NB4 (cell line): ENCODE data around the gene PDE4B.
A peak's percentile ranks its signal among the peaks of the same experiment; 100 is the strongest.

ENCODE experiments used
- DNase-seq: peaks from one replicate; pipeline ENCODE4 v3.0.0; 2010; ENCODE audit warnings: low read depth
- H3K4me3 ChIP-seq: one replicate; pipeline ENCODE4 v1.5.1; 2011; ENCODE audit warnings: mild to moderate bottlenecking, low read depth, low read length, moderate library complexity
- CTCF ChIP-seq: IDR thresholded peaks from one replicate; pipeline ENCODE4 v1.5.1; 2012; ENCODE audit warnings: low read depth, low read length
- MYC ChIP-seq: IDR thresholded peaks from 2 replicates; pipeline ENCODE4 v1.6.1; 2011; ENCODE audit warnings: low read depth, low read length
- POLR2A ChIP-seq: IDR thresholded peaks from 2 replicates; pipeline ENCODE4 v1.6.1; 2011; ENCODE audit warnings: mild to moderate bottlenecking; ENCODE audit not compliant: insufficient read length; ENCODE audit errors: extremely low read depth
- TF ChIP-seq, protein P1 (sequence below): IDR thresholded peaks from 2 replicates; pipeline ENCODE4 v1.6.1; 2011; ENCODE audit warnings: low read depth, low read length

The PDE4B gene

DNA sequence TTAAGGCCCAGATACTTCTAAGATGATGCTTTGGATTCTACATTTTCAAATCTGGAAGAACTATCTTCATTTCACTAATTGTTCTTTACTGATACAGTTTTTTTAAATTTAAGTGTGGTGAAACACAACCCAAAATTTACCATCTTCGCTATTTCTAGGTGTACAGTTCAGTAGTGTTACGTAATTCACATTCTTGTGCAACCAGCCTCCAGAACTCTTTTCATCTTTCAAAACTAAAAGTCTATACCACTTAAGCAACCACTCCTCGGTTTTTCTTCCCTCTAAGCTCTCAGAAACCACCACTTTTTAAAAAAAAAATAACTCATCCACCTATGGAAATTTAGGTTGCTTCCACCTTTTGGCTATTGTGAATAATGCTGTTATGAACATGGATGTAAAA is 220.7 kb downstream of the PDE4B start:
- TF ChIP-seq, protein P1, sequence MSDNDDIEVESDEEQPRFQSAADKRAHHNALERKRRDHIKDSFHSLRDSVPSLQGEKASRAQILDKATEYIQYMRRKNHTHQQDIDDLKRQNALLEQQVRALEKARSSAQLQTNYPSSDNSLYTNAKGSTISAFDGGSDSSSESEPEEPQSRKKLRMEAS: no peak
- no peak for TF ChIP-seq MYC
- no peak for TF ChIP-seq POLR2A
- no peak for TF ChIP-seq CTCF
- DNase-seq: peak; percentile 29

DNA sequence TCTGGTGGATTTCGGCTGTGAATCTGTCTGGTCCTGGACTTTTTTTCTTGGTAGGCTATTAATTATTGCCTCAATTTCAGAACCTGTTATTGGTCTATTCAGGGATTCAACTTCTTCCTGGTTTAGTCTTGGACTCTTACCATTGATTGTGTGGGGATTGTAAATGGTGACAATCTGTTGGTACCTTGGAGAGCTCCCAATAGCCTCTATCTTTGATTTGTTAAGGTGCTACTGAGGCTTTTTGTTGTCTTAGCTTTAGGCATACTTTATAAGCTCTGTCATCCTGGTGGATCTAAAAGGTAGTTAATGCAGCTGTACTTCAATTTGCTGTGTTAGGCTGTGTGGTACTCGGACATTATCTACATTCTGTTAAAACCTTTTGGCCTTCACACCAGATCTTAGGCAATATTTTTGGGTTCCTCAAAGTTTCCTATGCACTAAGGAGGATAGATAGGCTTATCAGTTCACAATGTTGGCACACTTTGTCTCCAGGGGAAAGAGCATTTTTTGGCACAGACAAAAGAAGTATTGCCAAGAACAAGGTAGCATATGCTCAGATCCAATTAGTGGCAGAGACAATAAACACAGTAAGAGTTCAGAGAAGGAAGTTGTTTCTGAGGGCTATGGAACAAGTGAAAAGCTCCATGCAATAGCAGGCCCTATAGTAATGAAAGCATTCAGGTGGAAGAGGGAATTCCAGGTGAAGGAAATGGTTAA is 230.4 kb downstream of the PDE4B start:
- TF ChIP-seq, protein P1: no peak
- TF ChIP-seq MYC (no peak), CTCF (no peak), POLR2A (no peak)
- DNase-seq: peak; percentile 14
- H3K4me3 ChIP-seq: no peak overlapping the region

More for the DNA sequence above, 220.7 kb downstream of the PDE4B start:
- no peak overlapping the region for H3K4me3 ChIP-seq

GRCh38 chr1:66025188-66025587 is 232.5 kb downstream of the PDE4B start:
- H3K4me3 ChIP-seq: no peak overlapping the region
- TF ChIP-seq MYC (no peak), CTCF (no peak), POLR2A (no peak)
- TF ChIP-seq, protein P1: no peak
- no peak for DNase-seq

- TF ChIP-seq MYC (no peak), CTCF (no peak), POLR2A (no peak)
- TF ChIP-seq, protein P1: no peak
- no peak for DNase-seq
- no peak overlapping the region for H3K4me3 ChIP-seq
Observed at GRCh38 chr1:66028035-66028434, 235.3 kb downstream of the PDE4B start.

DNA sequence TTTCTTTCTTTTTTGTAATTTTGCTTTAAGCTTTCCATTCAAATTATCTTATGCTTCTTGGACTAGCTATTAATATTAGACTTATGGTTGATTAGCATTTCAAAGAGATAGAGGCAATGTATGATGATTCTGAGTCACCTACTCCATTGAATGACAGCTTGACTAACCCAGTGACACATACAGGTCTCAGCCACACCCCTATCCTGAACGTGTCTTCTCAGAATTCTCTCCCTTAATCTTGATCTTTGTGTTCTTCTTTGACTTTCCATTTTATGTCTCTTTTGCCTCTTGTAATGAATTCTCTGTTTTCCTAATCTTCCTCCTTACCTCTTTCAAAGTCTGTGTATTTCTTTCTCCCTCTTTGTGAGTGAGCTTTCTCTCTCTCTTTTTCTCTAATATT is 241.1 kb downstream of the PDE4B start:
- DNase-seq: no peak
- TF ChIP-seq POLR2A: no peak
- TF ChIP-seq, protein P1: no peak
- no peak overlapping the region for H3K4me3 ChIP-seq

DNA sequence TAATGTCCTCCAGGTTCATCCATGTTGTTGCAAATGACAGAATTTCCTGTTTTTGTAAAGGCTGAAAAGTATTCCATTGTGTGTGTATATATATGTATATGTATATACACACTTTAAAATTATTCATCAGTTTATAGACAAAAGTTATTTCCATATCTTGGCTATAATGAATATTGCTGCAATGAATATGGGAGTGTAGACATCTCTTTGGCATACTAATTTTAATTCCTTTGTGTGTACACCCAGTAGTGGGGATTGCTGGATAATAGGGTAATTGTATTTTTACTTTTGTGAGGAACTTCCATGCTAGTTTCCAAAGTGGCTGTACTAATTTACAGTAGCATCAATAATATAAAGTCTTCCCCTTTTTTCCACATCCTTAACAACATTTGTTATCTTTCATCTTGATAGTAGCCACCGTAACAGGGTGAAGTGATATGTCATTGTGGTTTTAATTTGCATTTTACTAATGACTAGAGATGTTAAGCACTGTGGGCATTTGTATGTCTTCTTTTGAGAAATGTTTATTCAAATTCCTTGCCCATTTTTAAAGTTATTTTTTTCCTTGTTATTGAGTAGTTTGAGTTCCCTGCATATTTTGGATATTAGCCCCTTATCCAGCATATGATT is 243.0 kb downstream of the PDE4B start:
- no peak overlapping the region for H3K4me3 ChIP-seq
- no peak for DNase-seq
- TF ChIP-seq POLR2A (no peak), MYC (no peak), CTCF (no peak)
- TF ChIP-seq, protein P1: no peak
